Measurements from ENCODE around the gene HAUS3.
A peak's percentile ranks its signal among the peaks of the same experiment; 100 is the strongest.
"Not testable (repeated sequence)": the region's sequence is repeated elsewhere in the genome, so short reads cannot be mapped to it uniquely, and the experiment has no call there.

HAUS3 gene

GRCh38 chr4:2275546-2276251 is 33.8 kb upstream of the HAUS3 start:
- DNase-seq = no peak

GRCh38 chr4:2275044-2275397 is 33.1 kb upstream of the HAUS3 start:
- DNase-seq = not testable (repeated sequence)

GRCh38 chr4:2274320-2275043 is 32.6 kb upstream of the HAUS3 start:
- DNase-seq = no peak

GRCh38 chr4:2273657-2274319 is 31.9 kb upstream of the HAUS3 start:
- no peak for DNase-seq

GRCh38 chr4:2273221-2273620 is 31.3 kb upstream of the HAUS3 start:
- DNase-seq = no peak

- no peak for DNase-seq
Observed at GRCh38 chr4:2272828-2273120, 30.9 kb upstream of the HAUS3 start.

- no peak for DNase-seq
Observed at GRCh38 chr4:2272026-2272827, 30.3 kb upstream of the HAUS3 start.

- no peak for DNase-seq
Observed at GRCh38 chr4:2271279-2272025, 29.5 kb upstream of the HAUS3 start.

- DNase-seq = no peak
Observed at GRCh38 chr4:2270341-2271165, 28.6 kb upstream of the HAUS3 start.

- no peak for DNase-seq
Observed at GRCh38 chr4:2269618-2270163, 27.8 kb upstream of the HAUS3 start.

- no peak for DNase-seq
Observed at GRCh38 chr4:2269206-2269531, 27.2 kb upstream of the HAUS3 start.

GRCh38 chr4:2268357-2269205 is 26.7 kb upstream of the HAUS3 start:
- no peak for DNase-seq

GRCh38 chr4:2267841-2268240 is 25.9 kb upstream of the HAUS3 start:
- no peak for DNase-seq

GRCh38 chr4:2267320-2267811 is 25.4 kb upstream of the HAUS3 start:
- DNase-seq = no peak

- no peak for DNase-seq
Observed at GRCh38 chr4:2266821-2267220, 24.9 kb upstream of the HAUS3 start.

GRCh38 chr4:2266181-2266580 is 24.3 kb upstream of the HAUS3 start:
- DNase-seq = no peak

- DNase-seq = no peak
Observed at GRCh38 chr4:2265113-2266110, 23.5 kb upstream of the HAUS3 start.

- no peak for DNase-seq
Observed at GRCh38 chr4:2264481-2265041, 22.6 kb upstream of the HAUS3 start.

- peak; percentile 34 for DNase-seq
Observed at GRCh38 chr4:2263926-2264321, 22.0 kb upstream of the HAUS3 start.
